ENCODE results near the gene IFT25. TPM values are rescaled to one million over a fixed set of nuclear protein-coding genes. Genes with fewer than 3 reads are reported as not detected.

The IFT25 gene
- total and polyA plus RNA-seq, 2 of the 13 experiments (the other 11 are each of a cell fraction or from before 2014, with no cell fraction given): 19.7 to 48.0 TPM

- TF ChIP-seq HMG20A (CRISPR knock-in tag; IDR thresholded peaks at IDR 0.05; ENCODE audit: borderline replicate concordance): no peak
- no peak for TF ChIP-seq HMGA1 (CRISPR knock-in tag; conservative IDR thresholded peaks at IDR 0.05)
- no peak for TF ChIP-seq ZKSCAN1 (IDR thresholded peaks at IDR 0.05; ENCODE audit: low read length)
- no peak for TF ChIP-seq ZNF703 (CRISPR knock-in tag; IDR thresholded peaks at IDR 0.05; ENCODE audit: borderline replicate concordance)
- TF ChIP-seq ZNF605 (CRISPR knock-in tag; IDR thresholded peaks at IDR 0.05): no peak
- peak; percentile 55; the same call in 1 of the 2 replicates for TF ChIP-seq TBX2 (CRISPR knock-in tag; IDR thresholded peaks at IDR 0.05; ENCODE audit: borderline replicate concordance)
- 0 out of 2 replicates have a peak, but pooled peaks have one; percentile 36 for TF ChIP-seq ZNF276 (CRISPR knock-in tag; IDR thresholded peaks at IDR 0.05; ENCODE audit: low read depth)
- TF ChIP-seq, protein P1, sequence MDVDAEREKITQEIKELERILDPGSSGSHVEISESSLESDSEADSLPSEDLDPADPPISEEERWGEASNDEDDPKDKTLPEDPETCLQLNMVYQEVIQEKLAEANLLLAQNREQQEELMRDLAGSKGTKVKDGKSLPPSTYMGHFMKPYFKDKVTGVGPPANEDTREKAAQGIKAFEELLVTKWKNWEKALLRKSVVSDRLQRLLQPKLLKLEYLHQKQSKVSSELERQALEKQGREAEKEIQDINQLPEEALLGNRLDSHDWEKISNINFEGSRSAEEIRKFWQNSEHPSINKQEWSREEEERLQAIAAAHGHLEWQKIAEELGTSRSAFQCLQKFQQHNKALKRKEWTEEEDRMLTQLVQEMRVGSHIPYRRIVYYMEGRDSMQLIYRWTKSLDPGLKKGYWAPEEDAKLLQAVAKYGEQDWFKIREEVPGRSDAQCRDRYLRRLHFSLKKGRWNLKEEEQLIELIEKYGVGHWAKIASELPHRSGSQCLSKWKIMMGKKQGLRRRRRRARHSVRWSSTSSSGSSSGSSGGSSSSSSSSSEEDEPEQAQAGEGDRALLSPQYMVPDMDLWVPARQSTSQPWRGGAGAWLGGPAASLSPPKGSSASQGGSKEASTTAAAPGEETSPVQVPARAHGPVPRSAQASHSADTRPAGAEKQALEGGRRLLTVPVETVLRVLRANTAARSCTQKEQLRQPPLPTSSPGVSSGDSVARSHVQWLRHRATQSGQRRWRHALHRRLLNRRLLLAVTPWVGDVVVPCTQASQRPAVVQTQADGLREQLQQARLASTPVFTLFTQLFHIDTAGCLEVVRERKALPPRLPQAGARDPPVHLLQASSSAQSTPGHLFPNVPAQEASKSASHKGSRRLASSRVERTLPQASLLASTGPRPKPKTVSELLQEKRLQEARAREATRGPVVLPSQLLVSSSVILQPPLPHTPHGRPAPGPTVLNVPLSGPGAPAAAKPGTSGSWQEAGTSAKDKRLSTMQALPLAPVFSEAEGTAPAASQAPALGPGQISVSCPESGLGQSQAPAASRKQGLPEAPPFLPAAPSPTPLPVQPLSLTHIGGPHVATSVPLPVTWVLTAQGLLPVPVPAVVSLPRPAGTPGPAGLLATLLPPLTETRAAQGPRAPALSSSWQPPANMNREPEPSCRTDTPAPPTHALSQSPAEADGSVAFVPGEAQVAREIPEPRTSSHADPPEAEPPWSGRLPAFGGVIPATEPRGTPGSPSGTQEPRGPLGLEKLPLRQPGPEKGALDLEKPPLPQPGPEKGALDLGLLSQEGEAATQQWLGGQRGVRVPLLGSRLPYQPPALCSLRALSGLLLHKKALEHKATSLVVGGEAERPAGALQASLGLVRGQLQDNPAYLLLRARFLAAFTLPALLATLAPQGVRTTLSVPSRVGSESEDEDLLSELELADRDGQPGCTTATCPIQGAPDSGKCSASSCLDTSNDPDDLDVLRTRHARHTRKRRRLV (CRISPR knock-in tag; IDR thresholded peaks at IDR 0.05): peak; percentile 66; the same call in 1 of the 2 replicates
- TF ChIP-seq PRMT3 (CRISPR knock-in tag; IDR thresholded peaks at IDR 0.05; ENCODE audit: borderline replicate concordance, low read depth): no peak
- TF ChIP-seq HBP1 (CRISPR knock-in tag; IDR thresholded peaks at IDR 0.05; ENCODE audit: low read depth): no peak
- TF ChIP-seq ZSCAN29 (CRISPR knock-in tag; conservative IDR thresholded peaks at IDR 0.05): no peak
- TF ChIP-seq TBP (CRISPR knock-in tag; IDR thresholded peaks at IDR 0.05): no peak
- no peak for TF ChIP-seq SOX13 (IDR thresholded peaks at IDR 0.05)
- 0 out of 4 replicates have a peak, but pooled peaks of 1 of the 2 experiments have one; percentile 15 for TF ChIP-seq SOX13 (CRISPR knock-in tag; conservative IDR thresholded peaks at IDR 0.05 in 1 of 2, IDR thresholded peaks at IDR 0.05 in 1 of 2)
- no peak for TF ChIP-seq ZNF615 (CRISPR knock-in tag; IDR thresholded peaks at IDR 0.05; ENCODE audit: borderline replicate concordance)
- TF ChIP-seq GRHL1 (CRISPR knock-in tag; conservative IDR thresholded peaks at IDR 0.05): no peak
- no peak for TF ChIP-seq GATAD2A (CRISPR knock-in tag; IDR thresholded peaks at IDR 0.05)
- TF ChIP-seq RXRA (CRISPR knock-in tag; IDR thresholded peaks at IDR 0.05): peak; percentile 62; the same call in 1 of the 2 replicates
Observed at GRCh38 chr1:53889304-53890298, 55.9 kb downstream of the IFT25 start, which contains the start of gene YIPF1 (continued).

Data from HepG2 (cell line).